K562 (cell line): Measurements from ENCODE around the gene RRAS. TPM values are rescaled to one million over a fixed set of nuclear protein-coding genes. Genes with fewer than 3 reads are reported as not detected.

Experiments used
- ATAC-seq: fragments of 200-7000 bp; cut with Tn5 transposase; 3 replicates; pipeline ENCODE4 v1.9.1; 2020; ENCODE audit warnings: moderate library complexity
- BruUV-seq: library from RNA; stranded (reverse); fragments of 400-500 nt; replicated peaks from 2 replicates; lab custom pipeline; 2021; lab: Mats Ljungman, UMichigan
- CTCF ChIA-PET: fragments of 300-600 bp; formaldehyde crosslinking; extraction: SDS; loops from one replicate; lab custom pipeline; 2021; ENCODE audit warnings: low intra/inter-chr PET ratio; lab: Yijun Ruan, JAX
- POLR2A ChIA-PET: fragments of 300-600, 350-650 bp; sonication (Branson Sonifier 250); formaldehyde crosslinking; extraction: SDS; loops from one replicate; lab custom pipeline; 2021; ENCODE audit warnings: antibody characterized with exemption, inconsistent platforms; lab: Yijun Ruan, JAX
- DNase-seq, 4 experiments: peaks; one replicate each; pipeline versions ENCODE4 v3.0.0 to v3.0.0-alpha.2; 2011 to 2018; ENCODE audit warnings: low spot score in 3 of 4, mixed read lengths in 3 of 4; ENCODE audit errors: extremely low read depth in 1 of 4
- FAIRE-seq: peaks from 2 replicates; lab custom pipeline; 2011; peaks lifted over from hg19 to GRCh38; lab: Jason Lieb, UNC
- H2AFZ ChIP-seq: 2 replicates; pipeline ENCODE4 v1.6.0; 2011; ENCODE audit warnings: low read depth, low read length, control low read depth, inconsistent platforms
- H3K27ac ChIP-seq: fragments of 200-600 bp; 3 replicates; pipeline ENCODE4 v1.8.0; 2011; ENCODE audit warnings: low read depth, mild to moderate bottlenecking, control low read depth, inconsistent platforms, low read length, moderate library complexity, mixed read lengths; ENCODE audit errors: extremely low read depth
- H3K27me3 ChIP-seq, 2 experiments: fragments of 300-600 bp in 1 of 2; 2 replicates in 1 of 2; 3 replicates in 1 of 2; pipeline versions ENCODE4 v1.6.0 to v1.8.0; 2011; ENCODE audit warnings: inconsistent platforms in 2 of 2, low read length in 2 of 2, mild to moderate bottlenecking in 1 of 2, mixed read lengths in 1 of 2, moderate library complexity in 1 of 2; ENCODE audit not compliant: control insufficient read depth in 2 of 2, insufficient read depth in 2 of 2
- H3K36me3 ChIP-seq: fragments of 300-600 bp; 3 replicates; pipeline ENCODE4 v1.8.0; 2011; ENCODE audit warnings: mild to moderate bottlenecking, low read length, inconsistent platforms; ENCODE audit not compliant: control insufficient read depth, insufficient read depth
- H3K4me1 ChIP-seq, 2 experiments: fragments of 200-600 bp in 1 of 2; replicated peaks in 1 of 2; 2 replicates in 1 of 2; 3 replicates in 1 of 2; pipeline versions ENCODE4 v1.5.1 to v1.8.0; 2011; ENCODE audit warnings: inconsistent platforms in 2 of 2, low read length in 2 of 2, mild to moderate bottlenecking in 1 of 2, mixed read lengths in 1 of 2, moderate library complexity in 1 of 2; ENCODE audit not compliant: control insufficient read depth in 2 of 2, insufficient read depth in 2 of 2
- H3K4me2 ChIP-seq: 2 replicates; pipeline ENCODE4 v1.6.1; 2011; ENCODE audit warnings: low read length, control low read depth, inconsistent platforms, mixed read lengths; ENCODE audit not compliant: insufficient read depth
- H3K4me3 ChIP-seq: fragments of 200-600 bp; sonication (generic), shearing (Covaris generic); 2 replicates; pipeline ENCODE4 v1.5.1; 2016; ENCODE audit warnings: control low read depth, inconsistent platforms
- H3K79me2 ChIP-seq: fragments of 200-600 bp; 3 replicates; pipeline ENCODE4 v1.8.0; 2011; ENCODE audit warnings: low read length, inconsistent platforms; ENCODE audit not compliant: control insufficient read depth, insufficient read depth
- H3K9ac ChIP-seq, 2 experiments: 2 replicates each; pipeline versions ENCODE4 v1.6.0 to v1.6.1; 2011; ENCODE audit warnings: low read depth in 2 of 2, low read length in 2 of 2, control low read depth in 1 of 2, inconsistent platforms in 1 of 2, mild to moderate bottlenecking in 1 of 2, mixed read lengths in 1 of 2; ENCODE audit not compliant: insufficient read depth in 1 of 2
- H3K9me1 ChIP-seq: one replicate; pipeline ENCODE4 v1.6.0; 2011; ENCODE audit warnings: inconsistent platforms, mild to moderate bottlenecking, low read length, moderate library complexity; ENCODE audit not compliant: control insufficient read depth, insufficient read depth
- H3K9me3 ChIP-seq: replicated peaks from 2 replicates; pipeline ENCODE4 v1.5.1; 2011; ENCODE audit warnings: low read depth, low read length, inconsistent platforms; ENCODE audit not compliant: control insufficient read depth, insufficient read depth
- H4K20me1 ChIP-seq: replicated peaks from 2 replicates; pipeline ENCODE4 v1.6.1; 2011; ENCODE audit warnings: low read length, inconsistent platforms, mixed read lengths; ENCODE audit not compliant: control insufficient read depth, insufficient read depth
- HDGF ChIP-seq: fragments of 450-650 bp; IDR thresholded peaks from 2 replicates; pipeline ENCODE4 v1.6.1; 2016
- HMG20B ChIP-seq: fragments of 250-450 bp; sonication (Bioruptor Pico); IDR thresholded peaks from 2 replicates; pipeline ENCODE4 v1.5.0; 2021; ENCODE audit warnings: mild to moderate bottlenecking
- NELFE ChIP-seq: IDR thresholded peaks from 2 replicates; pipeline ENCODE4 v1.6.1; 2011; ENCODE audit warnings: mild to moderate bottlenecking; ENCODE audit not compliant: insufficient read depth, insufficient read length
- POLR2A ChIP-seq: fragments of 450-650 bp; conservative IDR thresholded peaks from 2 replicates; pipeline ENCODE4 v1.6.1; 2016
- POLR2G ChIP-seq: fragments of 200-400 bp; formaldehyde crosslinking; IDR thresholded peaks from 2 replicates; pipeline ENCODE4 v1.6.1; 2017; ENCODE audit warnings: low read depth, mild to moderate bottlenecking, antibody characterized with exemption, low read length, moderate library complexity
- RBFOX2 ChIP-seq: fragments of 200-400 bp; formaldehyde crosslinking; IDR thresholded peaks from 2 replicates; pipeline ENCODE4 v1.6.1; 2017; ENCODE audit warnings: low read depth, mild to moderate bottlenecking, low read length, moderate library complexity
- WGBS: fragments of 100-300 bp; shearing (Covaris generic); methylation state at CpG from one replicate; pipeline ENCODE4 v1.1.6; 2016; ENCODE audit warnings: low coverage, mixed read lengths; ENCODE audit not compliant: insufficient coverage; ENCODE audit errors: missing lambda C conversion rate; 5-methylcytosine and 5-hydroxymethylcytosine counted together
- in situ Hi-C: fragments of 300-500 bp; cut with MboI; formaldehyde crosslinking; loops from 4 replicates; pipeline ENCODE4 v1.15.0; 2018; ENCODE audit warnings: inconsistent platforms, mixed read lengths
- intact Hi-C: fragments of 100-400 bp; cut with micrococcal nuclease; formaldehyde crosslinking; loops from 2 replicates; pipeline ENCODE4 v1.14.2; 2022
- polyA plus RNA-seq, 8 experiments: library from polyadenylated mRNA; depleted of rRNA in 4 of 8; stranded (reverse) in 5 of 8; unstranded in 3 of 8; fragments of >200 nt; fragmentation: Nextera tagmentation in 2 of 8; fragmentation: Illumina TruSeq in 1 of 8; extraction: Ambion mirVana in 2 of 8; extraction: Trizol in 1 of 8; gene quantifications; 2 replicates each; pipeline versions ENCODE4 v1.2.1 to v1.2.3, GENCODE V29; 2011 to 2014; ENCODE audit warnings: inconsistent platforms in 1 of 8, missing spikeins in 1 of 8
- total RNA-seq, 7 experiments: library from RNA; depleted of rRNA in 6 of 7; stranded (reverse); fragments of >200 nt in 6 of 7; fragmentation: Illumina TruSeq in 2 of 7; extraction: Trizol in 2 of 7; gene quantifications; 2 replicates each; pipeline versions ENCODE4 v1.2.1 to v1.2.3, GENCODE V29; 2011 to 2021; ENCODE audit warnings: low replicate concordance in 1 of 7
- TF ChIP-seq, protein P1 (sequence below): sonication (generic); formaldehyde crosslinking; IDR thresholded peaks from 2 replicates; pipeline ENCODE4 v1.8.1; 2023; ENCODE audit warnings: missing genetic modification reagents, mild to moderate bottlenecking, borderline replicate concordance
- TF ChIP-seq, protein P2 (sequence below): sonication (generic); formaldehyde crosslinking; IDR thresholded peaks from 2 replicates; pipeline ENCODE4 v1.8.1; 2023; ENCODE audit warnings: mild to moderate bottlenecking, missing genetic modification reagents
- TF ChIP-seq, protein P3 (sequence below): sonication (generic); formaldehyde crosslinking; IDR thresholded peaks from 2 replicates; pipeline ENCODE4 v1.8.0; 2023; ENCODE audit warnings: mild to moderate bottlenecking, missing genetic modification reagents

Gene RRAS
- total and polyA plus RNA-seq, 9 of the 15 experiments (the other 6 are each of a cell fraction or from before 2014, with no cell fraction given) = 0.70 to 17.3 (median 8.2) TPM

DNA sequence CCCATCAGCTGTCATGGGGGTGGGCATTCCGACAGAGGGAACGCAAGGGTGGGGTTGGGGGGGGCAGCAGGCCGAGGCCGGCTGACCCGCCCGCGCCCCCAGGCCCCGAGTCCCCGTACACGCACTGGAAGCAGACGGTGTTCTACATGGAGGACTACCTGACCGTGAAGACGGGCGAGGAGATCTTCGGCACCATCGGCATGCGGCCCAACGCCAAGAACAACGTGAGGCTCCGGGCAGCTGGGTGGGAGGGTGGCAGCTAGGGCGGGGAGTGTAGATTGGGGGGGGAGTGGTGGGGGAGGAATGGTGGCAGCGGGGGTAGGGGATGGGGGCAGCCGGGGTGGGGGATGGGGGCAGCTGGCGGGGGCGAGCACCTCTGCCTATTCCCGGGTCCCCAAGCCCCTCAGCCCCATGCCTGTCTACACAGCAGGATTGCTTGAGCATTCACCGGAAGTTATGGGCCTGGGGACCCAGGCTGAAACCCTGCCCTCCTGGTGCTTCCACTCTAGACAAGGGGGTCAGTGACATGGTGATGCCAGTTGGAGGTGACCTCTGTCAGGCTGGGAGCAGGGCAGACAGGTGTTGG lies 46.7 kb upstream of the RRAS start (continued):
- TF ChIP-seq, protein P1, sequence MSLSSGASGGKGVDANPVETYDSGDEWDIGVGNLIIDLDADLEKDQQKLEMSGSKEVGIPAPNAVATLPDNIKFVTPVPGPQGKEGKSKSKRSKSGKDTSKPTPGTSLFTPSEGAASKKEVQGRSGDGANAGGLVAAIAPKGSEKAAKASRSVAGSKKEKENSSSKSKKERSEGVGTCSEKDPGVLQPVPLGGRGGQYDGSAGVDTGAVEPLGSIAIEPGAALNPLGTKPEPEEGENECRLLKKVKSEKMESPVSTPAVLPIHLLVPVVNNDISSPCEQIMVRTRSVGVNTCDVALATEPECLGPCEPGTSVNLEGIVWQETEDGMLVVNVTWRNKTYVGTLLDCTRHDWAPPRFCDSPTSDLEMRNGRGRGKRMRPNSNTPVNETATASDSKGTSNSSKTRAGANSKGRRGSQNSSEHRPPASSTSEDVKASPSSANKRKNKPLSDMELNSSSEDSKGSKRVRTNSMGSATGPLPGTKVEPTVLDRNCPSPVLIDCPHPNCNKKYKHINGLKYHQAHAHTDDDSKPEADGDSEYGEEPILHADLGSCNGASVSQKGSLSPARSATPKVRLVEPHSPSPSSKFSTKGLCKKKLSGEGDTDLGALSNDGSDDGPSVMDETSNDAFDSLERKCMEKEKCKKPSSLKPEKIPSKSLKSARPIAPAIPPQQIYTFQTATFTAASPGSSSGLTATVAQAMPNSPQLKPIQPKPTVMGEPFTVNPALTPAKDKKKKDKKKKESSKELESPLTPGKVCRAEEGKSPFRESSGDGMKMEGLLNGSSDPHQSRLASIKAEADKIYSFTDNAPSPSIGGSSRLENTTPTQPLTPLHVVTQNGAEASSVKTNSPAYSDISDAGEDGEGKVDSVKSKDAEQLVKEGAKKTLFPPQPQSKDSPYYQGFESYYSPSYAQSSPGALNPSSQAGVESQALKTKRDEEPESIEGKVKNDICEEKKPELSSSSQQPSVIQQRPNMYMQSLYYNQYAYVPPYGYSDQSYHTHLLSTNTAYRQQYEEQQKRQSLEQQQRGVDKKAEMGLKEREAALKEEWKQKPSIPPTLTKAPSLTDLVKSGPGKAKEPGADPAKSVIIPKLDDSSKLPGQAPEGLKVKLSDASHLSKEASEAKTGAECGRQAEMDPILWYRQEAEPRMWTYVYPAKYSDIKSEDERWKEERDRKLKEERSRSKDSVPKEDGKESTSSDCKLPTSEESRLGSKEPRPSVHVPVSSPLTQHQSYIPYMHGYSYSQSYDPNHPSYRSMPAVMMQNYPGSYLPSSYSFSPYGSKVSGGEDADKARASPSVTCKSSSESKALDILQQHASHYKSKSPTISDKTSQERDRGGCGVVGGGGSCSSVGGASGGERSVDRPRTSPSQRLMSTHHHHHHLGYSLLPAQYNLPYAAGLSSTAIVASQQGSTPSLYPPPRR (CRISPR knock-in tag) = no peak
- TF ChIP-seq, protein P2, sequence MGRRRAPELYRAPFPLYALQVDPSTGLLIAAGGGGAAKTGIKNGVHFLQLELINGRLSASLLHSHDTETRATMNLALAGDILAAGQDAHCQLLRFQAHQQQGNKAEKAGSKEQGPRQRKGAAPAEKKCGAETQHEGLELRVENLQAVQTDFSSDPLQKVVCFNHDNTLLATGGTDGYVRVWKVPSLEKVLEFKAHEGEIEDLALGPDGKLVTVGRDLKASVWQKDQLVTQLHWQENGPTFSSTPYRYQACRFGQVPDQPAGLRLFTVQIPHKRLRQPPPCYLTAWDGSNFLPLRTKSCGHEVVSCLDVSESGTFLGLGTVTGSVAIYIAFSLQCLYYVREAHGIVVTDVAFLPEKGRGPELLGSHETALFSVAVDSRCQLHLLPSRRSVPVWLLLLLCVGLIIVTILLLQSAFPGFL (CRISPR knock-in tag) = no peak

GRCh38 chr19:49685845-49686332 lies 45.9 kb upstream of the RRAS start:
- FAIRE-seq = no peak
- Histone ChIP-seq H3K9me1 (peaks cover 3% of the 10 kb centered on the region), H3K79me2 (peaks cover 13% of the 10 kb centered on the region), H4K20me1 (peaks cover 5% of the 10 kb centered on the region; the same call in 1 of the 2 replicates), H3K9ac (no peak overlapping the region), H3K36me3 (peaks cover 84% of the 10 kb centered on the region)
- DNase-seq = no peak
- TF ChIP-seq, protein P3, sequence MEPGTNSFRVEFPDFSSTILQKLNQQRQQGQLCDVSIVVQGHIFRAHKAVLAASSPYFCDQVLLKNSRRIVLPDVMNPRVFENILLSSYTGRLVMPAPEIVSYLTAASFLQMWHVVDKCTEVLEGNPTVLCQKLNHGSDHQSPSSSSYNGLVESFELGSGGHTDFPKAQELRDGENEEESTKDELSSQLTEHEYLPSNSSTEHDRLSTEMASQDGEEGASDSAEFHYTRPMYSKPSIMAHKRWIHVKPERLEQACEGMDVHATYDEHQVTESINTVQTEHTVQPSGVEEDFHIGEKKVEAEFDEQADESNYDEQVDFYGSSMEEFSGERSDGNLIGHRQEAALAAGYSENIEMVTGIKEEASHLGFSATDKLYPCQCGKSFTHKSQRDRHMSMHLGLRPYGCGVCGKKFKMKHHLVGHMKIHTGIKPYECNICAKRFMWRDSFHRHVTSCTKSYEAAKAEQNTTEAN = no peak
- peak; percentile 53; the same call in 1 of the 2 replicates for TF ChIP-seq POLR2A
- TF ChIP-seq RBFOX2 = peak; percentile 52; the same call in 1 of the 2 replicates
- no peak for TF ChIP-seq HMG20B (CRISPR knock-in tag)
- no peak for TF ChIP-seq HDGF
- no peak for TF ChIP-seq NELFE
- TF ChIP-seq POLR2G = peak; percentile 45; the same call in 1 of the 2 replicates
- TF ChIP-seq, all 486 proteins: peak for 3
- 98% methylated on average over 21 of the region's 23 CpGs for WGBS
- ChIA-PET POLR2A (interaction anchor here (0.7 to 1.0 kb wide), 3 partner anchors 9 to 27 kb away, joined by 3 to 8 read pairs (median 3); partner anchors contain the start of gene PRMT1), CTCF (no interaction called here)
- H3K4me3 ChIP-seq = no peak overlapping the region
- no peaks in the 10 kb centered on the region for H3K9me3 ChIP-seq
- intact Hi-C loops = loop anchor here (2.0 kb wide), 1 partner anchor 75 kb away; no protein-coding TSS in a partner anchor
- BruUV-seq = no TSS peak
- H3K4me2 ChIP-seq = no peak overlapping the region
- ATAC-seq = no peak
- H3K4me1 ChIP-seq = peaks cover 2 to 69% of the 10 kb centered on the region in 2 experiments; a peak in 2 of 5 replicates
- no peak overlapping the region for H3K27ac ChIP-seq
- in situ Hi-C loops = no loop called here
- no peaks in the 10 kb centered on the region for H3K27me3 ChIP-seq
- H2AFZ ChIP-seq = no peak overlapping the region
